CD14-positive monocyte (primary cell): ENCODE measurements around the gene STUM. TPM values are rescaled to one million over a fixed set of nuclear protein-coding genes. Genes with fewer than 3 reads are reported as not detected.

ENCODE experiments used
- DNase-seq, 3 donors: peaks; one replicate each; pipeline ENCODE4 v3.0.0-alpha.2; 2011 to 2022
- H2AFZ ChIP-seq: 2 replicates; pipeline ENCODE4 v1.6.0; 2012; ENCODE audit warnings: mild to moderate bottlenecking, low read depth, low read length, inconsistent platforms; ENCODE audit not compliant: insufficient read depth, poor library complexity, severe bottlenecking
- H3K27ac ChIP-seq, 2 donors: 1 replicate in 1 of 2; 2 replicates in 1 of 2; pipeline ENCODE4 v1.5.1; 2012 to 2013; ENCODE audit warnings: low read length in 2 of 2, control low read depth in 1 of 2, inconsistent platforms in 1 of 2, low read depth in 1 of 2, mild to moderate bottlenecking in 1 of 2
- H3K27me3 ChIP-seq, 2 donors: one replicate each; pipeline versions ENCODE4 v1.6.0 to v1.6.1; 2011 to 2013; ENCODE audit warnings: low read length in 2 of 2; ENCODE audit not compliant: control insufficient read depth in 2 of 2, insufficient read depth in 2 of 2
- H3K36me3 ChIP-seq, 2 donors: replicated peaks in 1 of 2; 1 replicate in 1 of 2; 2 replicates in 1 of 2; pipeline versions ENCODE4 v1.5.1 to v1.6.1; 2012 to 2013; ENCODE audit warnings: low read length in 2 of 2, control low read depth in 1 of 2, inconsistent platforms in 1 of 2, mild to moderate bottlenecking in 1 of 2; ENCODE audit not compliant: insufficient read depth in 2 of 2, control insufficient read depth in 1 of 2
- H3K4me1 ChIP-seq, 2 donors: 1 replicate in 1 of 2; 2 replicates in 1 of 2; pipeline versions ENCODE4 v1.5.1 to v1.6.1; 2012 to 2013; ENCODE audit warnings: low read length in 2 of 2, control low read depth in 1 of 2, inconsistent platforms in 1 of 2, mild to moderate bottlenecking in 1 of 2, moderate library complexity in 1 of 2; ENCODE audit not compliant: insufficient read depth in 2 of 2, control insufficient read depth in 1 of 2
- H3K4me2 ChIP-seq: replicated peaks from 2 replicates; pipeline ENCODE3; 2012; ENCODE audit warnings: low read length, moderate library complexity, mild to moderate bottlenecking; ENCODE audit not compliant: poor library complexity, severe bottlenecking; ENCODE audit errors: extremely low read depth
- H3K4me3 ChIP-seq, 3 experiments: fragments of 200-600 bp in 1 of 3; sonication (generic) in 1 of 3; replicated peaks in 1 of 3; 1 replicate in 2 of 3; 2 replicates in 1 of 3; pipeline ENCODE4 v1.5.1; 2011 to 2013; ENCODE audit warnings: low read length in 3 of 3, mild to moderate bottlenecking in 3 of 3, control low read depth in 2 of 3, low read depth in 2 of 3, inconsistent platforms in 1 of 3, moderate library complexity in 1 of 3
- H3K79me2 ChIP-seq: 2 replicates; pipeline ENCODE4 v1.6.0; 2012; ENCODE audit warnings: mild to moderate bottlenecking, control low read depth, inconsistent platforms, low read length, moderate library complexity; ENCODE audit not compliant: insufficient read depth
- H3K9ac ChIP-seq: 2 replicates; pipeline ENCODE4 v1.6.0; 2017; ENCODE audit warnings: low read length, mild to moderate bottlenecking; ENCODE audit not compliant: insufficient read depth, poor library complexity, severe bottlenecking
- H3K9me3 ChIP-seq, 2 donors: replicated peaks in 1 of 2; 1 replicate in 1 of 2; 2 replicates in 1 of 2; pipeline versions ENCODE4 v1.5.1 to v1.6.1; 2012 to 2013; ENCODE audit warnings: low read length in 2 of 2, control low read depth in 1 of 2; ENCODE audit not compliant: control insufficient read depth in 1 of 2, insufficient read depth in 1 of 2
- H4K20me1 ChIP-seq: 2 replicates; pipeline ENCODE4 v1.6.0; 2012; ENCODE audit warnings: mild to moderate bottlenecking, low read length, control low read depth, moderate library complexity; ENCODE audit not compliant: insufficient read depth
- H3K27ac Mint-ChIP-seq, 7 donors: one replicate each; pipeline ENCODE4 v1.8.0; 2020; ENCODE audit warnings: mild to moderate bottlenecking in 7 of 7, mixed read lengths in 7 of 7, moderate library complexity in 6 of 7, inconsistent platforms in 2 of 7
- H3K27me3 Mint-ChIP-seq, 3 donors: one replicate each; pipeline ENCODE4 v1.8.0; 2021 to 2022; ENCODE audit warnings: low read depth in 3 of 3, mild to moderate bottlenecking in 3 of 3, mixed read lengths in 3 of 3, moderate library complexity in 3 of 3, inconsistent platforms in 1 of 3
- H3K36me3 Mint-ChIP-seq, 2 donors: one replicate each; pipeline ENCODE4 v1.8.0; 2020; ENCODE audit warnings: mixed read lengths in 2 of 2, inconsistent platforms in 1 of 2, mild to moderate bottlenecking in 1 of 2
- H3K4me1 Mint-ChIP-seq: one replicate; pipeline ENCODE4 v1.8.0; 2020; ENCODE audit warnings: mild to moderate bottlenecking, mixed read lengths
- H3K4me3 Mint-ChIP-seq, 2 donors: one replicate each; pipeline ENCODE4 v1.8.0; 2020; ENCODE audit warnings: mild to moderate bottlenecking in 2 of 2, mixed read lengths in 2 of 2, moderate library complexity in 1 of 2
- H3K9me3 Mint-ChIP-seq, 7 donors: one replicate each; pipeline ENCODE4 v1.8.0; 2020 to 2022; ENCODE audit warnings: mixed read lengths in 7 of 7, mild to moderate bottlenecking in 6 of 7, moderate library complexity in 6 of 7, inconsistent platforms in 2 of 7
- WGBS: methylation state at CpG from one replicate; pipeline ENCODE4 v1.1.5; 2013; ENCODE audit warnings: missing lambda C conversion rate; ENCODE audit not compliant: insufficient coverage; 5-methylcytosine and 5-hydroxymethylcytosine counted together
- intact Hi-C, 2 donors: fragments of 100-400 bp; cut with micrococcal nuclease; formaldehyde crosslinking; loops; one replicate each; pipeline versions ENCODE4 v1.15.0 to v1.15.1; 2023
- polyA plus RNA-seq, 3 donors: library from polyadenylated mRNA; depleted of rRNA in 1 of 3; unstranded in 2 of 3; stranded (reverse) in 1 of 3; fragments of 300-500 nt in 2 of 3; fragments of >200 nt in 1 of 3; fragmentation: Illumina TruSeq in 2 of 3; gene quantifications; 1 replicate in 2 of 3; 2 replicates in 1 of 3; pipeline ENCODE4 v1.2.3, GENCODE V29; 2012 to 2021
- TF ChIP-seq, protein P1 (sequence below): fragments of 200-600 bp; IDR thresholded peaks from one replicate; pipeline ENCODE4 v1.8.0; 2022; ENCODE audit warnings: antibody characterized with exemption, mild to moderate bottlenecking

Gene STUM
- polyA plus RNA-seq, 3 donors, result not detected

DNA sequence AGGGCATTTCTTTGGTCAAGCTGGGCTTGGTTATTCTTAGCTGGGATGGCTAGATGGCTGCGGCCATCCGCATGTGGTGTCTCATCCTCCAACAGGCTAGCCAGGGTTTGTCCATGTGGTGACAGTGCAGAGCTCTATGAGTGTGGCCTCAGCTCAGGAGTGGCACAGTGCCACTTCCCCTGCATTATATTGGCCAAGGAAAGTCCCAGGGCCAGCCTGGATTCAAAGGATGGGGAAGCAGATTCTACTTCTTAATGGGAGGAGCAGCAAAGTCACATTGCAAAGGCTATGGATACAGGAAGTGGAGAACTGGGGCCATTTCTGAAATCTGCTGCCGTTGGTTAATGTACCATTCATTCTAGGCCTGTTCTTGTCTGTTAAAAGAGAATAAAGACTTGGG is 34.4 kb downstream of the STUM start:
- Histone ChIP-seq H2AFZ (no peak overlapping the region), H3K79me2 (no peaks in the 10 kb centered on the region), H3K27ac (no peak overlapping the region), H3K4me3 (no peak overlapping the region), H3K9me3 (no peaks in the 10 kb centered on the region), H3K4me2 (no peak overlapping the region), H3K4me1 (peaks cover 10 to 15% of the 10 kb centered on the region in 2 donors), H3K9ac (no peak overlapping the region), H3K27me3 (no peaks in the 10 kb centered on the region), H4K20me1 (no peaks in the 10 kb centered on the region), H3K36me3 (no peaks in the 10 kb centered on the region)
- H3K9me3 Mint-ChIP-seq, result peaks cover 0 to 3% (median 1%) of the 10 kb centered on the region in 7 donors
- H3K27ac Mint-ChIP-seq, result peak overlapping the region in 1 of 7 donors; percentile 9
- TF ChIP-seq, protein P1, sequence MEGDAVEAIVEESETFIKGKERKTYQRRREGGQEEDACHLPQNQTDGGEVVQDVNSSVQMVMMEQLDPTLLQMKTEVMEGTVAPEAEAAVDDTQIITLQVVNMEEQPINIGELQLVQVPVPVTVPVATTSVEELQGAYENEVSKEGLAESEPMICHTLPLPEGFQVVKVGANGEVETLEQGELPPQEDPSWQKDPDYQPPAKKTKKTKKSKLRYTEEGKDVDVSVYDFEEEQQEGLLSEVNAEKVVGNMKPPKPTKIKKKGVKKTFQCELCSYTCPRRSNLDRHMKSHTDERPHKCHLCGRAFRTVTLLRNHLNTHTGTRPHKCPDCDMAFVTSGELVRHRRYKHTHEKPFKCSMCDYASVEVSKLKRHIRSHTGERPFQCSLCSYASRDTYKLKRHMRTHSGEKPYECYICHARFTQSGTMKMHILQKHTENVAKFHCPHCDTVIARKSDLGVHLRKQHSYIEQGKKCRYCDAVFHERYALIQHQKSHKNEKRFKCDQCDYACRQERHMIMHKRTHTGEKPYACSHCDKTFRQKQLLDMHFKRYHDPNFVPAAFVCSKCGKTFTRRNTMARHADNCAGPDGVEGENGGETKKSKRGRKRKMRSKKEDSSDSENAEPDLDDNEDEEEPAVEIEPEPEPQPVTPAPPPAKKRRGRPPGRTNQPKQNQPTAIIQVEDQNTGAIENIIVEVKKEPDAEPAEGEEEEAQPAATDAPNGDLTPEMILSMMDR, result no peak
- H3K27me3 Mint-ChIP-seq, result peaks cover 0 to 2% (median 2%) of the 10 kb centered on the region in 3 donors
- H3K4me3 Mint-ChIP-seq, result no peak overlapping the region
- DNase-seq, result no peak
- peaks cover 32% of the 10 kb centered on the region for H3K4me1 Mint-ChIP-seq
- H3K36me3 Mint-ChIP-seq, result no peaks in the 10 kb centered on the region
- intact Hi-C loops, result no loop called here
- 90% methylated on average over 3 of the region's 3 CpGs for WGBS

DNA sequence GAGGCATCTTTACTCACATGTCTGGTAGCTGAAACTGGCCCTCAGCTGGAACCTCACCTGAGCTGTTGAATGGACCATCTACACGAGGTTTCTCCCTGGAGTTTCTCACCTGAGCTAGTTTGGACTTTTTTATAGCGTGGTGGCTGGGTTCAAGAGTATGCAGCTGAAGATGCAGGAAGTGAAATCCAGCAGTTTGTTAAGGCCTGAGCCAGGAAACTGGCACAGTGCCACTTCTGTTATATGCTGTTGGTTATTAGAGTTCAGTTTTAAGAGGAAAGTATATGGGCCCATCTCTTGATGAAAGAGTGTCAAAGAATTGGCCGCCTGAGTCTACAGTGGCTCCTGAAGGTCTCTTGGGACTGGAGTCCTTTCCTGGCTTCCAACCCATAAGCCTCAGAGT is 35.6 kb downstream of the STUM start:
- H4K20me1 ChIP-seq, result no peaks in the 10 kb centered on the region
- Mint-ChIP-seq H3K9me3 (peaks cover 0 to 3% (median 1%) of the 10 kb centered on the region in 7 donors), H3K4me1 (peaks cover 44% of the 10 kb centered on the region), H3K27ac (peak overlapping the region in 1 of 7 donors; percentile 39), H3K27me3 (peaks cover 0 to 2% (median 2%) of the 10 kb centered on the region in 3 donors), H3K36me3 (no peaks in the 10 kb centered on the region), H3K4me3 (no peak overlapping the region)
- H2AFZ ChIP-seq, result no peak overlapping the region
- H3K4me2 ChIP-seq, result no peak overlapping the region
- H3K27ac ChIP-seq, result no peak overlapping the region
- no peak overlapping the region for H3K9ac ChIP-seq
- peak in 1 of 3 donors; percentile 1 for DNase-seq
- no peaks in the 10 kb centered on the region for H3K79me2 ChIP-seq
- WGBS, result 18% methylated on average over 2 of the region's 3 CpGs
- intact Hi-C loops, result no loop called here
- H3K4me1 ChIP-seq, result peaks cover 19 to 27% of the 10 kb centered on the region in 2 donors
- TF ChIP-seq, protein P1, result no peak
- no peaks in the 10 kb centered on the region for H3K27me3 ChIP-seq
- no peak overlapping the region for H3K4me3 ChIP-seq
- no peaks in the 10 kb centered on the region for H3K9me3 ChIP-seq
- no peaks in the 10 kb centered on the region for H3K36me3 ChIP-seq
